ENCODE results near the gene TRAM2. TPM values are rescaled to one million over a fixed set of nuclear protein-coding genes. Genes with fewer than 3 reads are reported as not detected.

TRAM2 gene
- total RNA-seq, 5 donors from 2014 or later (not counting 1 experiment from before 2014, with no cell fraction given), result 8.8 to 12.1 (median 9.3) TPM

- Histone ChIP-seq H3K36me3 (ENCODE audit: control insufficient read depth in 2 of 2, extremely low read depth in 1 of 2, insufficient read depth in 1 of 2, low read length in 1 of 2) (no peaks in the 10 kb centered on the region), H3K9me3 (no peaks in the 10 kb centered on the region), H3K27ac (ENCODE audit: low read length) (no peak overlapping the region), H3K4me3 (ENCODE audit: control insufficient read depth in 1 of 2, extremely low read depth in 1 of 2, low read length in 1 of 2) (no peak overlapping the region), H3K27me3 (replicated peaks in 1 of 2; ENCODE audit: control insufficient read depth in 2 of 2, extremely low read depth in 1 of 2, insufficient read depth in 2 of 2, low read length in 1 of 2) (no peaks in the 10 kb centered on the region), H3K4me1 (ENCODE audit: control insufficient read depth in 1 of 2, extremely low read depth in 1 of 2, insufficient read depth in 2 of 2, low read length in 2 of 2) (peaks cover 14 to 39% of the 10 kb centered on the region in 2 experiments)
- ATAC-seq (replicated peaks in 1 of 4) (peak in 2 of 4 experiments; percentile 15 to 48), DNase-seq (peak in 1 of 35 experiments; percentile 20)
- Mint-ChIP-seq H3K4me1 (peaks cover 55 to 59% (median 56%) of the 10 kb centered on the region in 3 donors), H3K4me3 (peak overlapping the region in 1 of 3 donors; percentile 35), H3K36me3 (peaks cover 19% of the 10 kb centered on the region), H3K9me3 (no peaks in the 10 kb centered on the region), H3K27me3 (no peaks in the 10 kb centered on the region), H3K27ac (no peak overlapping the region)
- CTCF ChIA-PET, result interaction anchor here in 1 of 2 donors (0.6 kb wide), 1 partner anchor 48 kb away, joined by 4 read pairs; no protein-coding TSS in a partner anchor
- no CpG with 5 or more reads among the region's 5 CpGs for WGBS (ENCODE audit: insufficient coverage)
- POLR2A ChIA-PET, result no interaction called here
Measured at GRCh38 chr6:52535711-52536423, 41.0 kb downstream of the TRAM2 start.

GRCh38 chr6:52534966-52535390, 41.9 kb downstream of the TRAM2 start:
- Histone ChIP-seq H3K4me3 (ENCODE audit: control insufficient read depth in 1 of 2, extremely low read depth in 1 of 2, low read length in 1 of 2) (no peak overlapping the region), H3K9me3 (no peaks in the 10 kb centered on the region), H3K27ac (ENCODE audit: low read length) (no peak overlapping the region), H3K4me1 (ENCODE audit: control insufficient read depth in 1 of 2, extremely low read depth in 1 of 2, insufficient read depth in 2 of 2, low read length in 2 of 2) (peaks cover 14 to 39% of the 10 kb centered on the region in 2 experiments), H3K36me3 (ENCODE audit: control insufficient read depth in 2 of 2, extremely low read depth in 1 of 2, insufficient read depth in 1 of 2, low read length in 1 of 2) (peaks cover 0 to 4% of the 10 kb centered on the region in 2 donors), H3K27me3 (replicated peaks in 1 of 2; ENCODE audit: control insufficient read depth in 2 of 2, extremely low read depth in 1 of 2, insufficient read depth in 2 of 2, low read length in 1 of 2) (no peaks in the 10 kb centered on the region)
- Mint-ChIP-seq H3K36me3 (peaks cover 19% of the 10 kb centered on the region), H3K27me3 (no peaks in the 10 kb centered on the region), H3K27ac (no peak overlapping the region), H3K4me3 (peak overlapping the region in 1 of 3 donors; percentile 35), H3K9me3 (no peaks in the 10 kb centered on the region), H3K4me1 (peaks cover 51 to 54% (median 51%) of the 10 kb centered on the region in 3 donors)
- POLR2A ChIA-PET, result no interaction called here
- DNase-seq (peak in 1 of 35 experiments; percentile 3), ATAC-seq (replicated peaks in 1 of 4) (peak in 3 of 4 experiments; percentile 42 to 51 (median 48))
- CTCF ChIA-PET, result no interaction called here
- 71% methylated on average over 1 of the region's 3 CpGs for WGBS (ENCODE audit: insufficient coverage)

GRCh38 chr6:52534363-52534762, 42.5 kb downstream of the TRAM2 start:
- ChIA-PET POLR2A (no interaction called here), CTCF (no interaction called here)
- Mint-ChIP-seq H3K4me3 (no peak overlapping the region), H3K4me1 (peaks cover 45 to 49% (median 48%) of the 10 kb centered on the region in 3 donors), H3K27me3 (no peaks in the 10 kb centered on the region), H3K9me3 (no peaks in the 10 kb centered on the region), H3K27ac (no peak overlapping the region), H3K36me3 (peaks cover 16% of the 10 kb centered on the region)
- H3K4me3 ChIP-seq (ENCODE audit: control insufficient read depth in 1 of 2, extremely low read depth in 1 of 2, low read length in 1 of 2), result no peak overlapping the region
- H3K27me3 ChIP-seq (replicated peaks in 1 of 2; ENCODE audit: control insufficient read depth in 2 of 2, extremely low read depth in 1 of 2, insufficient read depth in 2 of 2, low read length in 1 of 2), result no peaks in the 10 kb centered on the region
- H3K36me3 ChIP-seq (ENCODE audit: control insufficient read depth in 2 of 2, extremely low read depth in 1 of 2, insufficient read depth in 1 of 2, low read length in 1 of 2), result peaks cover 0 to 4% of the 10 kb centered on the region in 2 donors
- 100% methylated on average over 3 of the region's 5 CpGs for whole genome bisulfite sequencing (ENCODE audit: insufficient coverage)
- H3K4me1 ChIP-seq (ENCODE audit: control insufficient read depth in 1 of 2, extremely low read depth in 1 of 2, insufficient read depth in 2 of 2, low read length in 2 of 2), result peaks cover 14 to 39% of the 10 kb centered on the region in 2 experiments
- H3K9me3 ChIP-seq, result no peaks in the 10 kb centered on the region
- DNase-seq (no peak), ATAC-seq (replicated peaks in 1 of 4) (no peak)
- H3K27ac ChIP-seq (ENCODE audit: low read length), result no peak overlapping the region

DNA sequence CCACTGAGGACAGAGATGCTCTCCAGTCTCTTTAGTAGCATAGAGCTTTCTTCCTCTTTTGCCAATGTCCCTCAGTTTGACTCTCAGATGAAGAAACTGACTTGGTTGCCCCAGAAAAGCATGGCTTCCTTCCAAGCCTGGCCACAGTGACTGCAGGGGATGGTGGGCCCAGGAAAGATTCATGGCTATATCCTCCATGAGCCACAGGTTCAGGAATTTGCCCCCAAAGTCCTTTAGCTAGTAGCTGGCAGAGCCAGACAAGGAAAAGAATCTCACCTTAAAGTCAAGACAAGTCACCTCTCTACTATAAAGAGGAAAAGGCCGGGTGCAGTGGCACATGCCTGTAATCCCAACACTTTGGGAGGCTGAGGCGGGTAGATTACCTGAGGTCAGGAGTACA, 43.4 kb downstream of the TRAM2 start:
- Histone ChIP-seq H3K36me3 (ENCODE audit: control insufficient read depth in 2 of 2, extremely low read depth in 1 of 2, insufficient read depth in 1 of 2, low read length in 1 of 2) (peaks cover 0 to 4% of the 10 kb centered on the region in 2 donors), H3K27ac (ENCODE audit: low read length) (no peak overlapping the region), H3K4me3 (ENCODE audit: control insufficient read depth in 1 of 2, extremely low read depth in 1 of 2, low read length in 1 of 2) (no peak overlapping the region), H3K27me3 (replicated peaks in 1 of 2; ENCODE audit: control insufficient read depth in 2 of 2, extremely low read depth in 1 of 2, insufficient read depth in 2 of 2, low read length in 1 of 2) (no peaks in the 10 kb centered on the region), H3K9me3 (no peaks in the 10 kb centered on the region), H3K4me1 (ENCODE audit: control insufficient read depth in 1 of 2, extremely low read depth in 1 of 2, insufficient read depth in 2 of 2, low read length in 2 of 2) (peaks cover 14 to 39% of the 10 kb centered on the region in 2 experiments)
- Mint-ChIP-seq H3K27ac (no peak overlapping the region), H3K36me3 (peaks cover 16% of the 10 kb centered on the region), H3K4me1 (peaks cover 39 to 41% (median 40%) of the 10 kb centered on the region in 3 donors), H3K4me3 (no peak overlapping the region), H3K27me3 (no peaks in the 10 kb centered on the region), H3K9me3 (no peaks in the 10 kb centered on the region)
- no peak for ATAC-seq (replicated peaks in 1 of 4)
- ChIA-PET POLR2A (no interaction called here), CTCF (no interaction called here)
- WGBS (ENCODE audit: insufficient coverage), result no CpG with 5 or more reads among the region's 2 CpGs
- DNase-seq, result no peak

GRCh38 chr6:52532457-52532856, 44.4 kb downstream of the TRAM2 start:
- H3K9me3 ChIP-seq, result no peaks in the 10 kb centered on the region
- no peak overlapping the region for H3K4me3 ChIP-seq (ENCODE audit: control insufficient read depth in 1 of 2, extremely low read depth in 1 of 2, low read length in 1 of 2)
- POLR2A ChIA-PET, result no interaction called here
- peaks cover 16% of the 10 kb centered on the region for H3K36me3 Mint-ChIP-seq
- peaks cover 0 to 7% of the 10 kb centered on the region in 2 donors for H3K36me3 ChIP-seq (ENCODE audit: control insufficient read depth in 2 of 2, extremely low read depth in 1 of 2, insufficient read depth in 1 of 2, low read length in 1 of 2)
- WGBS (ENCODE audit: insufficient coverage), result no CpG with 5 or more reads among the region's 2 CpGs
- no peaks in the 10 kb centered on the region for H3K9me3 Mint-ChIP-seq
- peaks cover 29 to 31% (median 30%) of the 10 kb centered on the region in 3 donors for H3K4me1 Mint-ChIP-seq
- H3K4me1 ChIP-seq (ENCODE audit: control insufficient read depth in 1 of 2, extremely low read depth in 1 of 2, insufficient read depth in 2 of 2, low read length in 2 of 2), result peaks cover 9 to 29% of the 10 kb centered on the region in 2 experiments
- no peak overlapping the region for H3K4me3 Mint-ChIP-seq
- H3K27me3 ChIP-seq (replicated peaks in 1 of 2; ENCODE audit: control insufficient read depth in 2 of 2, extremely low read depth in 1 of 2, insufficient read depth in 2 of 2, low read length in 1 of 2), result no peaks in the 10 kb centered on the region
- CTCF ChIA-PET, result no interaction called here
- no peaks in the 10 kb centered on the region for H3K27me3 Mint-ChIP-seq
- ATAC-seq (replicated peaks in 1 of 4) (no peak), DNase-seq (no peak)
- H3K27ac ChIP-seq (ENCODE audit: low read length), result no peak overlapping the region
- no peak overlapping the region for H3K27ac Mint-ChIP-seq

- Mint-ChIP-seq H3K36me3 (peaks cover 16% of the 10 kb centered on the region), H3K9me3 (no peaks in the 10 kb centered on the region), H3K4me3 (no peak overlapping the region), H3K4me1 (peaks cover 22 to 25% (median 24%) of the 10 kb centered on the region in 3 donors), H3K27me3 (no peaks in the 10 kb centered on the region), H3K27ac (no peak overlapping the region)
- Histone ChIP-seq H3K4me3 (ENCODE audit: control insufficient read depth in 1 of 2, extremely low read depth in 1 of 2, low read length in 1 of 2) (no peak overlapping the region), H3K27me3 (replicated peaks in 1 of 2; ENCODE audit: control insufficient read depth in 2 of 2, extremely low read depth in 1 of 2, insufficient read depth in 2 of 2, low read length in 1 of 2) (no peaks in the 10 kb centered on the region), H3K9me3 (no peaks in the 10 kb centered on the region), H3K36me3 (ENCODE audit: control insufficient read depth in 2 of 2, extremely low read depth in 1 of 2, insufficient read depth in 1 of 2, low read length in 1 of 2) (peaks cover 0 to 7% of the 10 kb centered on the region in 2 donors), H3K4me1 (ENCODE audit: control insufficient read depth in 1 of 2, extremely low read depth in 1 of 2, insufficient read depth in 2 of 2, low read length in 2 of 2) (peaks cover 7 to 22% of the 10 kb centered on the region in 2 experiments), H3K27ac (ENCODE audit: low read length) (no peak overlapping the region)
- no CpG with 5 or more reads among the region's 1 CpG for WGBS (ENCODE audit: insufficient coverage)
- DNase-seq (no peak), ATAC-seq (replicated peaks in 1 of 4) (no peak)
- ChIA-PET POLR2A (interaction anchor here in 1 of 2 donors (0.7 kb wide), 1 partner anchor 220 kb away, joined by 4 read pairs; no protein-coding TSS in a partner anchor), CTCF (no interaction called here)
Measured at GRCh38 chr6:52531834-52532233, 45.0 kb downstream of the TRAM2 start.
